CD4-positive, alpha-beta T cell treated with Interferon alpha-2 for 1 hour (primary cell): ENCODE data around the gene GLI1.
A peak's percentile ranks its signal among the peaks of the same experiment; 100 is the strongest.
"Not testable (repeated sequence)": the region's sequence is repeated elsewhere in the genome, so short reads cannot be mapped to it uniquely, and the experiment has no call there.

Source experiments
- DNase-seq, 2 donors: peaks; one replicate each; pipeline ENCODE4 v3.0.0-alpha.2; 2020 to 2022

Gene GLI1

DNA sequence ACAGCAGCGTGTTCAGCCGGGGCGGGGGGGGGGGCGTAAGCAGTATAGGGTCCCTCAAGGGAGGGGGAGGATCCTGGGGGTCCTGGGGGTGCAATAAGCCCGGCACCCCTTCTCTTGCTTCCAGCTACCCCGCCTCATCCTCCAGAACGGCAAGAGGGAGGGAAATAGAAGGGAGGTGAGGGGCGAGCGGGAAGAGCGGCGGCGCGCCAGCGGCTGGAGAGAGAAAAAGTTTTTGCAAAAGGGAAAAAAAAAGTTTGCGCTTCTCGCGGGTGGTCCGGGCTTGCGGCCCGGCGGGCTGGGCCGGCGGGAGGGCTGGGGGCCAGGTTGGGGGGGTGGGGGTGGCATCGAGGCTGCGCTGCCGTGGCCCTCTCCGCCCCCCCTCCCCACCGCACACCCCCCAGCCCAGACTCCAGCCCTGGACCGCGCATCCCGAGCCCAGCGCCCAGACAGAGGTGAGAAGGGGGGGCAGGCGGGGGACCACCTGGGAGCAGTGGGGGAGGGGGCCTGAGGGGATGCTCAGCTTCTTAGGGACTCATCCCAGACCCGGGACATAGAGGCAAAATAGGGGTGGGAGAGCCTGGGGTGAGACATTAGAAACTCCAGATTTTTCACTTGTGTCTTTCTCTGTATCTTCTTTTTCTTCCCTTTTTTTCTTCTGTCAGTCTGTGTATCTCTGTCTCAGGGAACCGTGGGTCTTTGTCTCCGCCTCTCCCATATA, at the start of gene GLI1:
TSS of gene GLI1 (plus strand) at position 36 of the 718 bp plus-strand sequence. CDS start 3,907 bp downstream, outside the sequence.
- DNase-seq = no peak

GRCh38 chr12:57410534-57410933, 49.1 kb upstream of the GLI1 start:
- DNase-seq = no peak

- not testable (repeated sequence) for DNase-seq
Measured at GRCh38 chr12:57414160-57414559, 45.4 kb upstream of the GLI1 start.

DNA sequence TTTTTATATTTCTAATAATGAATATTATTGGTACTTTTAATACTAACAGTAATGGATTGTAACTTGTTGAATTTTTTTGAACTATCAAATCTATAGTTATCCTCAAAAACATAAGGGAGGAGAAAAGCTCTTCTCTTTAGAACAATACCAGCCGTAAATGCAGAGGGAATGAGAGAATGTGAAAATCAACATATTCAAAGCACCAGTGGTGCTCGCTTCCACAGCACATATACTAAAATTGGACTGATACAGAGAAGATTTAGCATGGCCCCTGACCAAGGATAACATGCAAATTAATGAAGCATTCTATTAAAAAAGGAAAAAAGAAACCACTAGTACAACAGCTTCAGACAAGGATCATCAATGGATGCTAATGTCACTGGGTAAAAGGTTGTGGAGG, 44.5 kb upstream of the GLI1 start:
- DNase-seq = no peak

DNA sequence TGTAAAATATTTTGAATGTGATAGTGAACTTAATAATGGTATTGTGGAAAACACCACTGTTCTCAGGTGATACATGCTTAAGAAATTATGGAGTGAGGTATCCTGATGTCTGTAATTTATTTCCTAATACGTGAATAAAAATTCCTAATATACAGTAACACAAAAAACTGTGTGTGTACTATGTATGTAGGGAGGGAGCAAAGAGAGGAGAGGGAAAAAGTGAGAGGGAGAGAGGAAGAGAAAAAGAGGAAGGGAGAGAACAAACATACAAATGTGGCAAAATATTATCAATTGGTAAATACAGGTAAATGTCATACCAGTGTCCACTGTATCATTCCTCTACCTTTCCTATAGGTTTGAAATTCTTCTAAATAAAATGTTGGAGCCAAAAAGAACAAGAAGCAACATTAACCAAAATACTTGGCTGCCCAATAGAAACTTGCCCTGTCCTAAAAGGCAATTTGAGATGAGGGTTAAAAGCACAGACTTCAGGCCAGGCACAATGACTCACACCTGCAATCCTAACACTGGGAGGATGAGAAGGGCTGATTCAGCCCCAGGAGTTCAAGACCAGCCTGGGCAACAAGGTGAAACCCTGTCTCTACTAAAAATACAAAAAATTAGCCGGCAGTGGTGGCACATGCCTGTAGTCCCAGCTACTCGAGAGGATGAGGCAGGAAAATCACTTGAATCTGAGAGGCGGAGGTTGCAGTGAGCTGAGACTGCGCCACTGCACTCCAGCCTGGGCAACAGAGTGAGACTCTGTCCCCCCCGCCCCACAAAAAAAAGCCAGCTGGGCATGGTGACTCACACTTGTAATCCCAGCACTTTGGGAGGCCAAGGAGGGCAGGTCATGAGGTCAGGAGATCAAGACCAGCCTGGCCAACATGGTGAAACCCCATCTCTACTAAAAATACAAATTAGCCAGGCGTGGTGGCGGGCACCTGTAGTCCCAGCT, 43.3 kb upstream of the GLI1 start:
- no peak for DNase-seq

GRCh38 chr12:57418255-57418654, 41.3 kb upstream of the GLI1 start:
- DNase-seq = no peak

DNA sequence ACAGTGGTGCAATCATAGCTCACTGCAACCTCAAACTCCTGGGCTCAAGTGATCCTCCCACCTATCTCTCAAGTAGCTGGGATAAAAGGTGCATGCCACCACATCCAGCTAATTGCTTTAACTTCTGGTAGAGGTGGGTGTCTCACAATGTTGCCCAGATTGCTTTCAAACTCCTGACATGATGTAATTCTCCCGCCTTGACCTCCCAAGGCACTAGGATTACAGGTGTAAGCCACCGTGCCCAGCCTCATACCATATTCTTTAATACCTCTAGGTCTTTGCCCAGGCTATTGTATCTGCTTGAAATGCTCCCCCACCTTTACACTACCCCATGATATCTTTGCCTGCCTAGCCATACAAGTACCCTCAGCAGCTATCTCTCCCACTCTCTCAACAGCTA, 40.1 kb upstream of the GLI1 start:
- DNase-seq = no peak

DNA sequence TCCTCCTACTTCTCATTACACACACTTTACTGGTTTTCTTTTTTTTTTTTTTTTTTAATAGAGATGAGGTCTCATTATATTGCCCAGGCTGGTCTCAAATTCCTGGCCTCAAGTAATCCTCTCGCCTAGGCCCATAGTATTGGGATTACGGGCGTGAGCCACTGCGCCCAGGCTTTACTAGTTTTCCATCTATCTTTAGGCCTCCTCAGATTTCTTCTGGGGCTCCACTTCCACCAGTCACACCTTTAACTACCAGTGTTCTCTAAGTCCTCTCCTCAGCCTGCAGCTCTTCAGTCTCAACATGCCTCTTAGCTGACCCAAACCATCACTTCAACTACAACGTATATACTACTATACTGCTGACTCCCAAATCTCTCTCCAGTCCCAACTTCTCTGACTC, 39.1 kb upstream of the GLI1 start:
- no peak for DNase-seq

- DNase-seq = not testable (repeated sequence)
Measured at GRCh38 chr12:57426948-57427347, 32.6 kb upstream of the GLI1 start.

DNA sequence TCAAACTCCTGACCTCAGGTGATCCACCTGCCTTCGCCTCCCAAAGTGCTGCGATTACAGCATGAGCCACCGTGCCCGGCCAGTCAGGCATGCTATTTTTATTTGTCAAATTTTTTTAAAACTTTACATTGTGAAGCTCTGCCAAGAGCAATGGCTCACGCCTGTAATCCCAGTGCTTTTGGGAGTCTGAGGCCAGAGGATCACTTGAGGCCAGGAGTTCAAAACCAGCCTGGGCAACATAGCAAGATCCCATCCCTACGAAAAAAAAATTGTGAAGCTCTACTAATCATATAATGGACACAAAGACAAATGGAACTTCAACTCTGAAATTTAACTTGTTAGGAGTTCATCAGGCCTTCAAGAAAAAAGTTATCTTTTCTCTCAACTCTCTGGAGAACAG, 30.6 kb upstream of the GLI1 start:
- no peak for DNase-seq

DNA sequence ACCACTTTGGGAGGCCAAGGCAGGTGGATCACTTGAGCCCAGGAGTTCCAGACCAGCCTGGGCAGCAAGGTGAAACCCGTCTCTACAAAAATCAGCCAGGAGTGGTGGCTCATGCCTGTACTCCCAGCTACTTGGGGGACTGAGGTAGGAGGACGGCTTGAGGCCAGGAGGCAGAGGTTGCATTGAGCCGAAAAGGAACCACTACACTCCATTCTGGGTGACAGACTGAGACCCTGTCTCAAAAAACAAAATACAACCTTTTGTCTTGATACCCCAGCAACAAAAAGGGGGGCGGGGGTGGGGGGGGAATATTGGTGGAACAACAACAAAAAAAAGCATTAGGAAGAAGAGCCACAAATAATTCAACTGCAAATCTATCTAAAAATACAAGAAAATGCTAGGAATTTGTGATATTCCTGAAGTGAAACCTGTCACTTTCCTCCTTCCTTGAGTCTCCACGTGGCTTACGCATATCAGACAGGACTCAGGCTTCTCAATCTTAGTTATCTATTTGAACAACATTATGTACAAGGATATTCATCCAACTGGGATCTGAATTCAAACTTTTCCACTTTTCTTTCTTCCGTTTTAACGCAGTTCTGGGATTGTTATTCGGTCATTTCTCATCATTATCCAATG, 30.0 kb upstream of the GLI1 start:
- DNase-seq = no peak

DNA sequence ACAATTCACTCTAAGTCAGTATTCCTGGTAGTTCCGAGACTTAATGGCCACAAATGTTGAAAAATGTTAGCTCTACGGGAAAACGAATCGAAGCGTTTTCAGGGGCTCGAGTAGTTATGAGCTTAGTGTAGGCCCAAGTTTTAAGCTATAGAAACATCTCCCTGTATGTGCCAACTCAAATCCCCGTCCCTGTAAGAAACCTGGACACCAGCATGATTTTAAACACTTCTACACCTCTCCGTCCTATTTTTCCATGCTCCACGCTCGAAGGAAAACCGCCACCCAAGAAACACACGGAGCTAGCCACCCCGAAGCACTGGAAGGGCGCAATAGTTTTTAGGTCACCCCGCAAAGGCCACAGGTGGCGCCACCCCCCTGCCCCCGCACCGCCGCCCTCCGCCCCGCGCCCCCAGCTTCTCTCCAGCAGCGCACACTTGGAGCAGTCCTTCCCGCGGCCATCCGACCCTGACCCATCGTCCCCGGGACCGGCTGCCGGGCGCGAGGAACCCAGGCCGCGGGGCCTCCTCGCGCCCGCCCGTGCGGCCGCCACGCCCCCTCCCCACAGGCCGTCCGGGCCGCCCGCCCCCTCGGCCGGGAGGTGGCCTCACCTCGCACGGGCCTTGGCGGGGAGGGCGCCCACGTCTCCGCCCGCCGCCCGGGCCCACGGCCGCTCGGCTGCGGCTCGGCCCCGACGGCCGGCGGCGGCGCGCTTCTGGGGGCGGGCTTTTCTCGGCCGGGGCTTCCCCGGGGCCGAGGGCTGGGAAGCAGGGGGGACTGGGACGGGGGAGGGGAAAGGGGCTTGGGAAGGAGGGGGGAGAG, 29.3 kb upstream of the GLI1 start:
- DNase-seq = no peak

- peak; percentile 95 for DNase-seq
Measured at GRCh38 chr12:57430931-57431566, 28.5 kb upstream of the GLI1 start, which contains the start of gene R3HDM2. Gene R3HDM2 (minus strand): TSS chr12:57431043. CDS start chr12:57310428, 120,615 bp downstream.

DNA sequence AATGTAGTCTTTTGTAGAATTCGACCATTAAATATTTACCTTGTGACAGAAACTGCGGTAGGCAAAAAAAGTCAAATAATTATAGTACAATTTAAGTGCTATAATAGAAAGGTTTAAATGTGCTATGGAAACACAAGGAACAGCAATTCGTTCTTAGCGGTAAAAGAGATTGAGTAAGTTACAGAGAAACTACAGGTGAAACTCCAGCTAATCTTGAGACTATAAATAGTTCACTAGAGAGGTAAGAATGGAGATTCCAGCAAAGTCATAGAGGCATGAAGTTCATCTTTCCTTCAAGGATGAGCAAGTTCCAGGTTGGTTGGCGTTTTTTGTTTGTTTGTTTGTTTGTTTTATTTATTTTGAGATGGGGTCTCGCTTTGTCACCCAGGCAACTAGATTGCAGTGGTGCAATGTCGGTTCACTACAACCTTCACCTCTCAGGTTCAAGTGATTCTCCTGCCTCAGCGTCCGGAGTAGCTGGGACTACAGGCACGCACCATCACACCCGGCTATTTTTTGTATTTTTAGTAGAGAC, 27.9 kb upstream of the GLI1 start:
- DNase-seq = no peak

DNA sequence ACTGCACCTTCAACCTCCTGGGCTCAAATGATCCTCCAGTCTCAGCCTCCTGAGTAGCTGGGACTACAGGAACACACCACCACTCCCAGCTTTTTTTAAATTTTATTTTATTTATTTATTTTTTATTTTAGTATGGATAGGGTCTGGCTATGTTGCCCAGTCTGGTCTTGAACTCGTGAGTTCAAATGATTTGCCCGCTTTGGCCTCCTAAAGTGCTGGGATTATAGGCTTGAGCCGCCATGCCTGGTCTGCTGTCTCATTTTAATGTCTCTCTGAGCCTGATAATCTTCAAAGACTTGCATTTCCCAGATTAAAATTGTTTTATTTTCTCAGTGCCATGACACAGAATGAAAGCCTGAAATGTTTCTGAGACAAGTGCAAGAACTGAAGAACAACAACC, 26.2 kb upstream of the GLI1 start:
- DNase-seq = no peak

- no peak for DNase-seq
Measured at GRCh38 chr12:57434517-57435223, 24.9 kb upstream of the GLI1 start, which contains the start of gene INHBC. Gene INHBC (plus strand): TSS chr12:57434784. CDS start chr12:57434887, 103 bp downstream.

DNA sequence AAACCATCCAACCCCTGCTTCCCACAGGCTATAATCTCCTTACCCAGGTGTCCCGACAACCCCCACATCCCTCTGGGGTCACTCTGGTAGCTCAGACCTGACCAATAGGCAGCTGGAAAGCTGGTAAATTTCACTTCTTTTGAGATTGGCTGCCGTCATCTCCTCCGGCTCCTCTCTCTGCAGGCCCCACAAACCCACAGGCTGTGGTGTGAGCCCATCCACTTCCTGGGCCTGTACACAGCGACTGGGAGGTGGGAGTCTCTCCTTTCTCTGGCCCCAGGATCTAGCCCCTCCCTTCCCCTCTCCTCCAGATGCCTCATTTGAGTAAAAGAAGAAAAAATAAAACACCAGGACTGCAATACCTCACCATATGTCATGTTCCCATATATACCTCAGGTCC, 24.3 kb upstream of the GLI1 start:
- DNase-seq = no peak

DNA sequence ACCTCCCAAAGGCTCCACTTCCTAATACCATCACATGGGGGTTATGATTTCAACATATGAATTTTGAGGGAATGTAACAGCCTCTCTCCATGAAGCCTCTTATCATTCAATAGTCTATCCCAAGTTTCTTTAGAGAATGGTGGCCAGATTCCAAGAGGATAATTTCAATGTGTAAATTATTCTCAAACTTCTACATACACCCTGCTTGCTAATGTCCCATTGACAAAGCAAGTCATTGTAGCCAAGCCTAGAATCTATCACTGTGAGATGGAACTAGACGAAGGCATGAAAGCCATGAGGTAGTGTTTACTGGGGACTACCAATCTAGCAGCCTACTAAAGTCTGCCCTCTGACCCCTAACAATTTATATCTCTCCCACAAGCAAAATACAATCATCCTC, 21.2 kb upstream of the GLI1 start:
- DNase-seq = no peak

- no peak for DNase-seq
Measured at GRCh38 chr12:57439762-57440266, 19.8 kb upstream of the GLI1 start.

- DNase-seq = not testable (repeated sequence)
Measured at GRCh38 chr12:57441393-57441792, 18.2 kb upstream of the GLI1 start.
